ENCODE results near the gene C4B.
"Not testable (repeated sequence)": the region's sequence is repeated elsewhere in the genome, so short reads cannot be mapped to it uniquely, and the experiment has no call there.

The C4B gene

DNA sequence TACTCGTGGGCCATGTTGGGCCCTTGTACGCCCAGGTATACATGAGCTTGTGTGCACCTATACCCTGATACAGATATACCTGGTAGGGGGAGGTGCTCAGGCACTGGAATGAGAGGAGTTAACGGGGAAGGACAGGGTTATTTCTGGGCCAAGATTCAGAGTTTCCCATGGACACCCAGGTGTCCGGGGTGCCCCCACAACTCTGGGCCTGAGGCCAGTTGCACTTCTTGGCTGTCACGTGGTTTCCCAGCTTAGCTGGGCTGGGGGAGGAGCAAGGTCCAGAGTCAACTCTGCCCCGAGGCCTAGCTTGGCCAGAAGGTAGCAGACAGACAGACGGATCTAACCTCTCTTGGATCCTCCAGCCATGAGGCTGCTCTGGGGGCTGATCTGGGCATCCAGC lies 32.9 kb upstream of the C4B start, which contains the start of gene C4A:
Gene C4A (plus strand): TSS at position 314 of the 400 bp plus-strand sequence. CDS start 51 bp downstream, at position 365.
- not testable (repeated sequence) for DNase-seq

DNA sequence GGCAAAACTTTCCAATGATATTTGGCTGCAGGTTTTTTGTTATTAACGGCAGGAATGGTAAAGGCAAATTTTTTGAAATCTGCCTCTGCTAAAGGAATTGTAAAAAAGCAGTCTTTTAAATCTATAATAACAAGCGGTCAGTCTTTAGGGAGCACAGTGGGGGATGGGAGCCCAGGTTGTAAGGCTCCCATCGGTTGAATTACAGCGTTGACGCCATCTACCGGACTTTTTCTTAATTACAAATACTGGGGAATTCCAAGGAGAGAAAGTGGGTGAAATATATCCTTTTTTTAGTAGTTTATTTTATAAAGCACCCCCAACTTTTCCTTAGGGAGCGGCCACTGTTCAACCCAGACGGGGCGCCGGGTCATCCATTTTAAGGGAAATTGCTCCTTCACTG lies 25.2 kb upstream of the C4B start:
- not testable (repeated sequence) for DNase-seq

DNA sequence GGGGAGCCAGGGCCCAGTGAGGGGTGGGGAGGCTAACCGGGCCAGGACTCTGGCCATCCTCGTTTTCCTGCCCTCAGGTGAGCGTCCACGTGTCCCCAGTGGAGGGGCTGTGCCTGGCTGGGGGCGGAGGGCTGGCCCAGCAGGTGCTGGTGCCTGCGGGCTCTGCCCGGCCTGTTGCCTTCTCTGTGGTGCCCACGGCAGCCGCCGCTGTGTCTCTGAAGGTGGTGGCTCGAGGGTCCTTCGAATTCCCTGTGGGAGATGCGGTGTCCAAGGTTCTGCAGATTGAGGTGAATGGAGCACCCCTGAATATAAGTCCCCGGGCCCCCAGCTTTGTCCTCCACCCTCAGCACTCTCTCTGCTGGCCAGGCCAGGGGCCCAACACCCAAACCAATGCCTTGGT lies 20.2 kb upstream of the C4B start:
- DNase-seq = not testable (repeated sequence)

DNA sequence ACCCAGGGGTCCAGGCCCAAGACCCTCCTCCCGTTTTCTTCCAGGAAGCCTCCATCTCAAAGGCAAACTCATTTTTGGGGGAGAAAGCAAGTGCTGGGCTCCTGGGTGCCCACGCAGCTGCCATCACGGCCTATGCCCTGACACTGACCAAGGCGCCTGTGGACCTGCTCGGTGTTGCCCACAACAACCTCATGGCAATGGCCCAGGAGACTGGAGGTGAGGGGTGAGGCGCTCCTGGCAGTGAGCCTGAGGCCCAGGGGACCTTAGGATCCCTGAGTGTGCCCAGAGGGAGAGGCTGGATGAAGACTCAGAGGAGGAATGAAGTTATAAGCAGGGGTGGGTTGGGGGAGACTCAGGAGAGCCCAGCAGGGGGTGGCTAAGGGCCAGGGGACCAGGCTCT lies 18.2 kb upstream of the C4B start:
- DNase-seq = not testable (repeated sequence)

DNA sequence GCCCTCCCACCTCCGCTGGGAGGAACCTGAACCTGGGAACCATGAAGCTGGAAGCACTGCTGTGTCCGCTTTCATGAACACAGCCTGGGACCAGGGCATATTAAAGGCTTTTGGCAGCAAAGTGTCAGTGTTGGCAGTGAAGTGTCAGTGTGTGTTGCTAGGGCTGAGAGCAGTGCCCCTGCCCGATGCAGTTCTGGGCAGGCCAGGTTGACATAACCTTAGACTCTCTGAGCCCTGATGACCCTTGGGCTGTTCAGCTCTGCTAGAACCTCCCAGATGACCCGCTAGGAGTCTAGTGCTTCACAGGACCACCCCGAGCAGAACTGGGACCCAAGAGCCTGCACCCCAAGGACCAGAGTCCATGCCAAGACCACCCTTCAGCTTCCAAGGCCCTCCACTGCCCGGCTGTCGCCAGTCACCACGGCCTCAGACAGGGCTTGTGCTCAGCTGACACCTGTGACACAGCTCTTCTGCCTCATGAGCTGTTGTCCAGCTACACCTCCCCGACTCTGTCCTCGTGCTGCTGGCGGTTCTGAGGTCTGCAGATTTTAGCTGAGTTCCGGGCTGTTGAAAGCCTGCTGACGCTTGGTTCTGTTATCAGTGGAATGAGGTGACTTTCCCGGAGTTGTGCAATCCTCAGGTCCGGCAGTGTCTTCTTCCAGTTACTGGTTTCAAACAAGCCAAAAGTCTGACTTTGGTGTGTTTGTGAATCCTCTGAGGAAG lies 11.9 kb upstream of the C4B start:
- not testable (repeated sequence) for DNase-seq

DNA sequence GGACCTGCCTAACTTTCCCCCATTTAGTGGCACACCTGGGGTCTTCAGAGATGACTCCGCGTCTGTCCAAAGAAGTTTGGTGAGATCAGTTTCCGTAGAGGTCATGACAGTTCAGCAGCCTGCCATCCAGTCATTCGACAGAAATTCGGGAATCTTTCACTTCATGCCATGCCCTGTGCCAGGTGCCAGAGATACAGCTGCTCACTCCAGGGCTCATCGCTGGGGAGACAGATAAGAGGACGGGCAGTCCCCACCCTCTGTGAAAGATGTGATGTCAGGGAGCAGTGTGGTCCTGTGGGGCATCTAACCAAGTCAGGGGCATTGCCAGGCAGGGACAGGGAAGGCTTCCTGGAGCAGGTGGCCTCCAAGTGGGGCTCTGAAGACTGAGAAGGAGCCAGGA lies 11.3 kb upstream of the C4B start:
- not testable (repeated sequence) for DNase-seq

DNA sequence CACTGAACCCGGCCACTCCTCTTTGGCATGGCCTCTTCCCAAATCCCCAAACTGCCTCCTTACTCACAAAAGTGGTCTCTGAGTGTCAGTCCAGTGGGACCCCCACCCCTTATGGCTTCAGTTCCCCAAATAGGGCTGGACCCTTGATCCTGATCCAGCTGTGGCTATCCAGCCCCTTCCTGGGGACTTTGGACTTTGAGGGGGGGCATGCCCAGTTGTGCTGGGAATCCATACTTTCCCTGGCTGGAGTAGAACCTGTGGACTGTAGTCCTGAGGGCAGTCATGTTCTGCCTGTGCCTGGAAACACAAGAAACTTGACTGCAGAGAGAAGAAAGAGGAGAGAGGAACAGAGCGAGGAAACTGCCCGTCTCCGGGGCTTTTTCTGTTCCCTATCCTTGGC lies 10.2 kb upstream of the C4B start:
- not testable (repeated sequence) for DNase-seq

DNA sequence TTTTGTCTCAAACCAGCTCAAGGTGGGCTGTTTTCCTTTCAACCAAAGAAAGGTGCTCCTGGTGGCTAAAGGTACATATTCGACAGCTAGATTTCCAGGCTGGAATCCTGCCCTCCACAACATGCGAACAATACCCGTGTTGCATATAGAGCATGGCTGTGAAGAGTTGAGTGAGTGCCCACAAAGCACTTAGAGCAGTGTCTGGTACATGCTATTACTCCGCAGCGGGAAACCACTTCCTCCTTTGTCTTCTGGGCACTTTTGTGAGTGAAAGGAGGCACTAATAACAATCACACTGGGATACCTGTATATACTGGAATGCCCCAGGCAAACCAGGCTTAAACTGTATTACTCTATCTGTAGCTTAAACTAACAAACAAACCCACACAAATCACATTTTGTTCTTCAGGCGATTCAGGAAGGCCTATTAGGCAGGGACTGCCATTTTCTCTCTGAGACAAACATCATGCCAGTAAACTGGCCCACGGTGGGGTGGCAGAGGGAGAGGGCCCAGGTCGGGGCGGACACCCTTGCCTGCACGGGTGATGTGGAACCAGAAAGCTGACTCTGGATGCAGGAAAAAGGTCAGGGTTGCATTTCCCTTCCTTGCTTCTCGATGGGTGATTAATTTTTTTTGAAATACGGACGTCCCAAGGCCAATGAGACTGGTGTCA lies 9.6 kb upstream of the C4B start:
- not testable (repeated sequence) for DNase-seq

DNA sequence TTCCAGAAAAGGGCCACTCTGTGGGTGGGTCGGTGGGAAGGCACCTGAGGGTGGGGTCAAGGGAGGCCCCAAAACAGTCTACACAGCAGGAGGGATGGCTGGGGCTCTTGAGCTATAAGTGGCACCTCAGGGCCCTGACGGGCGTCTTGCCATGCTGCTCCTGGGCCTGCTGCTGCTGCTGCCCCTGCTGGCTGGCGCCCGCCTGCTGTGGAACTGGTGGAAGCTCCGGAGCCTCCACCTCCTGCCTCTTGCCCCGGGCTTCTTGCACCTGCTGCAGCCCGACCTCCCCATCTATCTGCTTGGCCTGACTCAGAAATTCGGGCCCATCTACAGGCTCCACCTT lies 9.1 kb upstream of the C4B start:
- not testable (repeated sequence) for DNase-seq

DNA sequence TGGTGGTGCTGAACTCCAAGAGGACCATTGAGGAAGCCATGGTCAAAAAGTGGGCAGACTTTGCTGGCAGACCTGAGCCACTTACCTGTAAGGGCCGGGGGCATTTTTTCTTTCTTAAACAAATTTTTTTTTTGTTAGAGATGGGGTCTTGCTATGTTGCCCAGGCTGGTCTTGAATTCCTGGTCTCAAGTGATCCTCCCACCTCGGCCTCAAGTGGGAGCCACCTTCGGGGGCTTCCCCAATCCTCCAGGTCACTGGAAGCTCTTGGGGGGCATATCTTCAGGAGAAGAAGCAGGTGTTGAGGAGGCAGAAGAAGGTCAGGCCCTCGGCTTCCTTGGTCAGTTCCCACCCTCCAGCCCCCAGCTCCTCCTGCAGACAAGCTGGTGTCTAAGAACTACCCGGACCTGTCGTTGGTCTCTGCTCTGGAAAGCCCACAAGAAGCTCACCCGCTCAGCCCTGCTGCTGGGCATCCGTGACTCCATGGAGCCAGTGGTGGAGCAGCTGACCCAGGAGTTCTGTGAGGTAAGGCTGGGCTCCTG lies 8.5 kb upstream of the C4B start:
- not testable (repeated sequence) for DNase-seq

DNA sequence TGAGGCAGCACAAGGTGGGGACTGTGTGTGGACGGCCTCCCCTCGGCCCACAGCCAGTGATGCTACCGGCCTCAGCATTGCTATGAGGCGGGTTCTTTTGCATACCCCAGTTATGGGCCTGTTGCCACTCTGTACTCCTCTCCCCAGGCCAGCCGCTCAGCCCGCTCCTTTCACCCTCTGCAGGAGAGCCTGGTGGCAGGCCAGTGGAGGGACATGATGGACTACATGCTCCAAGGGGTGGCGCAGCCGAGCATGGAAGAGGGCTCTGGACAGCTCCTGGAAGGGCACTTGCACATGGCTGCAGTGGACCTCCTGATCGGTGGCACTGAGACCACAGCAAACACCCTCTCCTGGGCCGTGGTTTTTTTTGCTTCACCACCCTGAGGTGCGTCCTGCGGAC lies 7.5 kb upstream of the C4B start:
- DNase-seq = not testable (repeated sequence)

DNA sequence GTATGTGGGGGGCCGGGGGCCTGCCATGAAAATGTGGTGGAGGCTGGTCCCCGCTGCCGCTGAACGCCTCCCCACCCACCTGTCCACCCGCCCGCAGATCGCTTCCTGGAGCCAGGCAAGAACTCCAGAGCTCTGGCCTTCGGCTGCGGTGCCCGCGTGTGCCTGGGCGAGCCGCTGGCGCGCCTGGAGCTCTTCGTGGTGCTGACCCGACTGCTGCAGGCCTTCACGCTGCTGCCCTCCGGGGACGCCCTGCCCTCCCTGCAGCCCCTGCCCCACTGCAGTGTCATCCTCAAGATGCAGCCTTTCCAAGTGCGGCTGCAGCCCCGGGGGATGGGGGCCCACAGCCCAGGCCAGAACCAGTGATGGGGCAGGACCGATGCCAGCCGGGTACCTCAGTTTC lies 6.6 kb upstream of the C4B start:
- DNase-seq = not testable (repeated sequence)

DNA sequence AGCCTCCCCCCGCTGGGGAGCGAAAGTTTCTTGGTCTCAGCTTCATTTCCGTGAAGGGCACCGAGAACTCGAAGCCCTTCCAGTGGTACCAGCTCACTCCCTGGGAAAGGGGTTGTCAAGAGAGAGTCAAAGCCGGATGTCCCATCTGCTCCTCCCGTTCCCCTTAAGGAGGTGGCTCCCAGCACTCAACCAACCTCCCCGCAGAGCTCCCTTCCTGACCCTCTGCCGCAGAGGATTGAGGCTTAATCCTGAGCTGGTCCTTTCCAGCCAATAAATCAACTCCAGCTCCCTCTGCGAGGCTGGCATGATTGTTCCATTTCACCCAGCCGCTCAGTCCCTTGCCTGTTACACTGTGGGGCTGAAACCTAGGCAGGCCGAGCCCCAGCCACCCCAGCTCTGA lies 6.0 kb upstream of the C4B start:
- not testable (repeated sequence) for DNase-seq

DNA sequence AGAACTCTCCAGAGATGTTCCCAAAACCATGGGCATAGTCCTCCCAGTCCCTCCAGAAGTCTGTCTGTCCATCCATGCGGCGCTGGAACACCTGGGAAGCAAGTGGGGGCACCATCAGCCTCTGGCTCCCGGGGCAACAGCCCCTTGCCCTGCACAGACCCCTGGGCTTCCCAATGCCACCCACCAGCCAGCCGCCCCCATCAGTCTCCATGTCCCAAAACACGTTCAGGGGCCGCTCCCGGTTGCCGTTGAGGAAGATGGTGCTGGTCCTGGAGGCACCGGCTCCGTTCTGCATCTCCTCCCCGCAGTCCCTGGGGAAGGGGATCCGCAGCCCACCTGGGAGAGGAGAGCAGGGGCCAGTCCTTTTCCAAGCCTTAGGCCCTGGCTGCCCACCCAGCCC lies 5.1 kb upstream of the C4B start:
- DNase-seq = not testable (repeated sequence)

DNA sequence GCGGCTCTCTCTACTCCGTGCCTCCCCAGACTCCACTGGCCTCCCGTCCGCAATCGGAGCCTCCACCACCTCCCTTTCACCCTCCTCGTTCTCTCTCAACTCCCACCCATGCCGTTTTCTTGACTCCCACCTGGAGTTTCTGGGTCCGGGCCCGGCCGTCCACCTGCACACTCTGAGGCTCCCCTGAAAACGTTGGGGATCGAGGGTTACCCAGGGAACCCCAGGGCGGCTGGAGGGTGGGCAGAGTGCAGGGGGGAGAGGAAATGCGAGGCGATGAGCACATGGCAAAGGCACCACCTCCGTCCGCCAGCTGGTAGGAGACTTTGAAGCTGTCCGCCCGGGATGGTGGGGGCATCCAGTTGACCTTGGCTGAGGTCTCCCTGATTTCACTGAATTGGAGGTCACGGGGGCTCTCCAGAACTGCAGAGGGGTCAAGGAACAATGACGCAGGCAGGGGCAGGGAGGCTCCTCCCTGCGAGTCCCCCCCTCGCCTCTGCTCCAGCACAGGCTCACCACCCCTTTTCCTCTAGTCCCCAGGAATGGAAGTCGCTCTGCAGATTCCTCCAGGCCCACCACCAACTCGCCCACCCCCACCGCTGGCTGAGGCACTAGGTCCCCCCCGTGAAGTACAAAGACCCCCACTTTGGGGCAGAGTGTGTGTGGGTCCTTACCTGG lies 3.6 kb upstream of the C4B start:
- DNase-seq = not testable (repeated sequence)

DNA sequence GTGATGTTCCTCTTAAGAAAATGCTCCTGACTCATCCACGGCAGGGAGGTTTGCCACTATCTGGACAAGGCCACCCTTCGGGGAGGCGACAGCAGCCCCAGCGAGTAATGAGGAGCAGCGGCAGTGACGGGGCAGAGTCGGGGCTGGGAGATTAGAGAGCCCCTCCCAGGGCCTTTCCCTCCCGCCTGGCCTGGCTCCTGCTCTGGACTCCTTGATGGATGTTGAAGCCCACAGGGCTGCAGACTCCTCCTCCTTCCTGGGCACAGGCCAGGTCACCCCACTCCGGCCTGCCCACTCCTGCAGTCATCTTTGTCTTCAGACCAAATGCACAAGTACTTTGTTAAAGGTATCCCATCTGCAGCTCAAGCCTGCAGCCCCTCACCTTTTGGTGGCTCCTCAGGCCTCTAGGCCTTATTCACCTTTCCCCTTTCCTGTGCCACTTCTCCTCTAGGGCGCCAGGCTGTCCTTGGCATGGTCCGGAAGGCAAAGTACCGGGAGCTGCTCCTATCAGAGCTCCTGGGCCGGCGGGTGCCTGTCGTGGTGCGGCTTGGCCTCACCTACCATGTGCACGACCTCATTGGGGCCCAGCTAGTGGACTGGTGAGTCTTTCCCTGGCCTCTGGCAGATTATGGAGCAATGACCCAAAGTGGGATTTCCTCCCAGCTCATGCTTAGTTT lies 1.5 kb upstream of the C4B start:
- DNase-seq = not testable (repeated sequence)

DNA sequence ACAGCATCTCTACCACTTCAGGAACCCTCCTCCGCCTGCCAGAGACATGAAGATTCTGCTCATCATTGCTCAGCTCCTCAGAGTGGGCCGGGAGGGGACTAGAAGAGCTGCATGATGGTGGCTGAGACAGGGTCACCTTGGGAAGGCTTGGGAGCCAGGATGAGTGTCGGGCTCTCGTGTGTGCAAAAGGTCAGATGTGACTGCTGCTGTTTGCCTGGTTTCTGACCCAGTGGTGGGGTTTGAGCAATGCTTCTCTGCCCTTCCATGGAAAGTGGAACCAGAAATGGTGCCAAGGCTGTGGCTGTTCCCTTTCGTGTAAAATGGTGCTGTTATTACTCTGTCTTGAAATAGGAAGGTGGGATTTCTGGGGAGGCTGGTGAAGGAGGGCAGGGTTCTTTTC lies 857 bp upstream of the C4B start:
- not testable (repeated sequence) for DNase-seq

DNA sequence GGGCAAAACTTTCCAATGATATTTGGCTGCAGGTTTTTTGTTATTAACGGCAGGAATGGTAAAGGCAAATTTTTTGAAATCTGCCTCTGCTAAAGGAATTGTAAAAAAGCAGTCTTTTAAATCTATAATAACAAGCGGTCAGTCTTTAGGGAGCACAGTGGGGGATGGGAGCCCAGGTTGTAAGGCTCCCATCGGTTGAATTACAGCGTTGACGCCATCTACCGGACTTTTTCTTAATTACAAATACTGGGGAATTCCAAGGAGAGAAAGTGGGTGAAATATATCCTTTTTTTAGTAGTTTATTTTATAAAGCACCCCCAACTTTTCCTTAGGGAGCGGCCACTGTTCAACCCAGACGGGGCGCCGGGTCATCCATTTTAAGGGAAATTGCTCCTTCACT lies 7.5 kb downstream of the C4B start:
- not testable (repeated sequence) for DNase-seq

DNA sequence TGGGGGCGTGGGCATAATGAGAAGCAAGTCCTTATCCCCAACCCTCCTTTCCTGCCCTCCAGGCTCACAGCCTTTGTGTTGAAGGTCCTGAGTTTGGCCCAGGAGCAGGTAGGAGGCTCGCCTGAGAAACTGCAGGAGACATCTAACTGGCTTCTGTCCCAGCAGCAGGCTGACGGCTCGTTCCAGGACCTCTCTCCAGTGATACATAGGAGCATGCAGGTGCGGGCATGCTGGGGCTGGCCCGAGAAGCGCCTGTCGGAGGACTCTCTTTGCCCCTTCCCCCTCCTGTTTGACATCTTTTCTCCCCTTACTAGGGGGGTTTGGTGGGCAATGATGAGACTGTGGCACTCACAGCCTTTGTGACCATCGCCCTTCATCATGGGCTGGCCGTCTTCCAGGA lies 14.0 kb downstream of the C4B start:
- not testable (repeated sequence) for DNase-seq

DNA sequence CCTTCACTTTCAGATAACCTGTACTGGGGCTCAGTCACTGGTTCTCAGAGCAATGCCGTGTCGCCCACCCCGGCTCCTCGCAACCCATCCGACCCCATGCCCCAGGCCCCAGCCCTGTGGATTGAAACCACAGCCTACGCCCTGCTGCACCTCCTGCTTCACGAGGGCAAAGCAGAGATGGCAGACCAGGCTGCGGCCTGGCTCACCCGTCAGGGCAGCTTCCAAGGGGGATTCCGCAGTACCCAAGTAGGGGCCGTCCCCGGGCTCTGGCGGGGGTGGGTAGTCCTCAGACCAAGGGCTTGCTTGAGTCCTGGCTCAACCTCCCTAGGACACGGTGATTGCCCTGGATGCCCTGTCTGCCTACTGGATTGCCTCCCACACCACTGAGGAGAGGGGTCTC lies 15.0 kb downstream of the C4B start:
- DNase-seq = not testable (repeated sequence)

DNA sequence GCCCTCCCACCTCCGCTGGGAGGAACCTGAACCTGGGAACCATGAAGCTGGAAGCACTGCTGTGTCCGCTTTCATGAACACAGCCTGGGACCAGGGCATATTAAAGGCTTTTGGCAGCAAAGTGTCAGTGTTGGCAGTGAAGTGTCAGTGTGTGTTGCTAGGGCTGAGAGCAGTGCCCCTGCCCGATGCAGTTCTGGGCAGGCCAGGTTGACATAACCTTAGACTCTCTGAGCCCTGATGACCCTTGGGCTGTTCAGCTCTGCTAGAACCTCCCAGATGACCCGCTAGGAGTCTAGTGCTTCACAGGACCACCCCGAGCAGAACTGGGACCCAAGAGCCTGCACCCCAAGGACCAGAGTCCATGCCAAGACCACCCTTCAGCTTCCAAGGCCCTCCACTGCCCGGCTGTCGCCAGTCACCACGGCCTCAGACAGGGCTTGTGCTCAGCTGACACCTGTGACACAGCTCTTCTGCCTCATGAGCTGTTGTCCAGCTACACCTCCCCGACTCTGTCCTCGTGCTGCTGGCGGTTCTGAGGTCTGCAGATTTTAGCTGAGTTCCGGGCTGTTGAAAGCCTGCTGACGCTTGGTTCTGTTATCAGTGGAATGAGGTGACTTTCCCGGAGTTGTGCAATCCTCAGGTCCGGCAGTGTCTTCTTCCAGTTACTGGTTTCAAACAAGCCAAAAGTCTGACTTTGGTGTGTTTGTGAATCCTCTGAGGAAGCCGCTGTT lies 20.9 kb downstream of the C4B start:
- DNase-seq = not testable (repeated sequence)

DNA sequence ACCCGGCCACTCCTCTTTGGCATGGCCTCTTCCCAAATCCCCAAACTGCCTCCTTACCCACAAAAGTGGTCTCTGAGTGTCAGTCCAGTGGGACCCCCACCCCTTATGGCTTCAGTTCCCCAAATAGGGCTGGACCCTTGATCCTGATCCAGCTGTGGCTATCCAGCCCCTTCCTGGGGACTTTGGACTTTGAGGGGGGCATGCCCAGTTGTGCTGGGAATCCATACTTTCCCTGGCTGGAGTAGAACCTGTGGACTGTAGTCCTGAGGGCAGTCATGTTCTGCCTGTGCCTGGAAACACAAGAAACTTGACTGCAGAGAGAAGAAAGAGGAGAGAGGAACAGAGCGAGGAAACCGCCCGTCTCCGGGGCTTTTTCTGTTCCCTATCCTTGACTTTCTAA lies 22.5 kb downstream of the C4B start:
- DNase-seq = not testable (repeated sequence)

Data from COR-L47 (cell line).